SU-DHL-6 (cell line): ENCODE results near the gene POFUT2.

Source experiments
- H2AFZ ChIP-seq: fragments of 200-600 bp; sonication (generic); 2 replicates; pipeline ENCODE4 v1.6.1; 2014; ENCODE audit warnings: low read depth, mild to moderate bottlenecking, moderate library complexity, mixed read lengths, antibody characterized with exemption, low read length; ENCODE audit not compliant: severe bottlenecking
- H3F3A ChIP-seq: fragments of 200-600 bp; shearing (Covaris generic); 2 replicates; pipeline ENCODE4 v1.6.0; 2016; ENCODE audit warnings: antibody characterized with exemption, mild to moderate bottlenecking; ENCODE audit not compliant: insufficient read depth
- H3K27ac ChIP-seq: fragments of 200-600 bp; sonication (generic); 2 replicates; pipeline ENCODE4 v1.5.1; 2016; ENCODE audit warnings: low read depth, mild to moderate bottlenecking, low read length, moderate library complexity, mixed read lengths
- H3K27me3 ChIP-seq: fragments of 200-600 bp; sonication (generic), shearing (Covaris generic); 2 replicates; pipeline ENCODE4 v1.6.0; 2014; ENCODE audit warnings: mild to moderate bottlenecking, low read length
- H3K36me3 ChIP-seq: fragments of 200-600 bp; sonication (generic); 2 replicates; pipeline ENCODE4 v1.6.1; 2014; ENCODE audit warnings: mild to moderate bottlenecking, low read length, mixed read lengths
- H3K4me2 ChIP-seq: fragments of 300-600, 200-600 bp; shearing (Covaris generic), sonication (generic); 2 replicates; pipeline ENCODE4 v1.6.0; 2014; ENCODE audit warnings: low read length, low read depth, mild to moderate bottlenecking; ENCODE audit not compliant: poor library complexity, severe bottlenecking
- H3K4me3 ChIP-seq: fragments of 200-600 bp; sonication (generic); 2 replicates; pipeline ENCODE4 v1.5.1; 2014; ENCODE audit warnings: antibody characterized with exemption, low read length, mild to moderate bottlenecking, mixed read lengths; ENCODE audit not compliant: insufficient read depth, poor library complexity, severe bottlenecking
- H3K79me2 ChIP-seq: fragments of 200-600 bp; sonication (generic); 2 replicates; pipeline ENCODE4 v1.6.1; 2014; ENCODE audit warnings: mild to moderate bottlenecking, low read length, moderate library complexity; ENCODE audit not compliant: insufficient read depth
- H3K9ac ChIP-seq: fragments of 200-600 bp; sonication (generic); 2 replicates; pipeline ENCODE4 v1.7.0; 2014; ENCODE audit warnings: mild to moderate bottlenecking, low read length
- H3K9me2 ChIP-seq: fragments of 200-600 bp; sonication (generic); replicated peaks from 2 replicates; pipeline ENCODE4 v1.6.1; 2014; ENCODE audit warnings: low read length; ENCODE audit not compliant: insufficient read depth
- H3K9me3 ChIP-seq: fragments of 200-600 bp; sonication (generic); 2 replicates; pipeline ENCODE4 v1.6.1; 2014; ENCODE audit warnings: low read length, mixed read lengths; ENCODE audit not compliant: insufficient read depth
- H4K20me1 ChIP-seq: fragments of 200-600 bp; sonication (generic); 2 replicates; pipeline ENCODE4 v1.6.1; 2014; ENCODE audit warnings: low read depth, mild to moderate bottlenecking, antibody characterized with exemption, low read length, moderate library complexity, mixed read lengths
- EZH2phosphoT487 ChIP-seq: fragments of 200-600 bp; sonication (generic), shearing (Covaris generic); conservative IDR thresholded peaks from 2 replicates; pipeline ENCODE4 v1.6.1; 2018; ENCODE audit warnings: mild to moderate bottlenecking, antibody characterized with exemption, low read length, moderate library complexity, mixed read lengths
- TF ChIP-seq, protein P1 (sequence below): fragments of 200-600 bp; sonication (generic); IDR thresholded peaks from one replicate; pipeline ENCODE4 v1.5.1; 2017; ENCODE audit warnings: antibody characterized with exemption, mild to moderate bottlenecking, low read length, moderate library complexity; ENCODE audit not compliant: insufficient read depth, poor library complexity, severe bottlenecking

POFUT2 gene

DNA sequence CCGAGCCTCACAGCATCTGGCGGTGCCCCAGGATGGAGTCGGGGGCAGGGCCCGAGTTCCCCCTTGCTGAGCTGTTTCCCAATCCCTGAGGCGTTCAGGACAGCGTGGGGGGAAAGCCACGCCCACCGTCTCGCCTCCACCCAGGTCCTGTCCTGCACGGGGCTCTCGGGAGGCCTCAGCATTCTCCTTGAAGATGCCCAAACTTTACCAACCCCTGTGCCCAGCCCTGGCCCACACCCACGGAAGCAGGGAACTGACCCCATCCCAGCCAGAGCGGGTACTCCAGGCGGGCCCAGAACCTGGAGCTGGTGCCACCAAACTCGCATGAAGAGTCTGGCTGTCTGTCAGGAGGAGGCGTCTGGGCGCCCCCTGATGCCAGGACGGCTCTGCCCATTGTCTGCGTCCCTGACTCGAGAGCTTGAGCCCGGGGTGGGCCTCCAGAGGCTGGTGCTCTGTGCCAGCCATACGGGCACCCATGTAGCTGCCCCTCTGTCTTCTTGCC is 35.3 kb upstream of the POFUT2 start:
- Histone ChIP-seq H3K9me2 (no peaks in the 10 kb centered on the region), H3F3A (no peaks in the 10 kb centered on the region), H4K20me1 (no peaks in the 10 kb centered on the region), H3K9ac (no peak overlapping the region), H3K4me2 (no peak overlapping the region), H3K4me3 (no peak overlapping the region), H3K27ac (no peak overlapping the region), H3K36me3 (no peaks in the 10 kb centered on the region), H3K27me3 (no peaks in the 10 kb centered on the region), H3K79me2 (no peaks in the 10 kb centered on the region), H2AFZ (no peak overlapping the region), H3K9me3 (no peaks in the 10 kb centered on the region)
- TF ChIP-seq EZH2phosphoT487: no peak
- TF ChIP-seq, protein P1, sequence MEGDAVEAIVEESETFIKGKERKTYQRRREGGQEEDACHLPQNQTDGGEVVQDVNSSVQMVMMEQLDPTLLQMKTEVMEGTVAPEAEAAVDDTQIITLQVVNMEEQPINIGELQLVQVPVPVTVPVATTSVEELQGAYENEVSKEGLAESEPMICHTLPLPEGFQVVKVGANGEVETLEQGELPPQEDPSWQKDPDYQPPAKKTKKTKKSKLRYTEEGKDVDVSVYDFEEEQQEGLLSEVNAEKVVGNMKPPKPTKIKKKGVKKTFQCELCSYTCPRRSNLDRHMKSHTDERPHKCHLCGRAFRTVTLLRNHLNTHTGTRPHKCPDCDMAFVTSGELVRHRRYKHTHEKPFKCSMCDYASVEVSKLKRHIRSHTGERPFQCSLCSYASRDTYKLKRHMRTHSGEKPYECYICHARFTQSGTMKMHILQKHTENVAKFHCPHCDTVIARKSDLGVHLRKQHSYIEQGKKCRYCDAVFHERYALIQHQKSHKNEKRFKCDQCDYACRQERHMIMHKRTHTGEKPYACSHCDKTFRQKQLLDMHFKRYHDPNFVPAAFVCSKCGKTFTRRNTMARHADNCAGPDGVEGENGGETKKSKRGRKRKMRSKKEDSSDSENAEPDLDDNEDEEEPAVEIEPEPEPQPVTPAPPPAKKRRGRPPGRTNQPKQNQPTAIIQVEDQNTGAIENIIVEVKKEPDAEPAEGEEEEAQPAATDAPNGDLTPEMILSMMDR: no peak

DNA sequence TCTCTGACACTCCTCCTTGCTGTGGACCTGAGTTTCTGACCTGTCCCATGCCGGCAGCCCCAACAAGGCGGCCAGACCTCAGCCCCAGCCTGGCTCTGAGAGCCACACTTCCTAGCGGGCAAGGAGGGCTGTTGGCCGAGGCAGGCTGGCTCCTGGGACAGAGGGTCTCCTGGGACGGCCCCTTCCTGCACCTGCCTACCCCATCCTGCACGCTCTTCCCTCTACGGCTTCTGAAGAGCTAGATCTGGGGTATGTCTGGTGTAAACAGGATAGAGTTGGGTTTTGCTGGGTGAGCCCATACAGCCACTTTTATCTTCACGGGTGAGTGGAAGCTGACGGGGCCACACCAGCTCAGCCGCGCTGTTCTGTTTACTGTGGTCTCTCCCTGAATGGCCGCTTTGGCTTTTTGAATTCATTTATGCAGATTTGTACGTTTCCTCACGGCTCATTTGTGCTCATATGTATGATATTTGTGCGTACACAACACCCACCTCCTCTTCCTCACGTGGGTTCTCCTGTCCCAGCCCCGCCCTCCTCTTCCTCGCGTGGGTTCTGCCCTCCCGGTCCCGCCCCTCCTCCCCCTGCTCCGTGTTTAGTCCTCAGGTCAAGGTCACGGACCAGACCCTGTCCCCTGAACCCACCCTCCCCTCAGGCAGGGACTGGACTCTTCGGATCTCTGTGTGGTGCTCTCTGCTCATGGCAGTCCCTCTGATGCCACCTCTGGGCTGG is 34.7 kb upstream of the POFUT2 start:
- Histone ChIP-seq H3K36me3 (no peaks in the 10 kb centered on the region), H3K9me3 (no peaks in the 10 kb centered on the region), H3K79me2 (no peaks in the 10 kb centered on the region), H3K9me2 (no peaks in the 10 kb centered on the region), H3K9ac (no peak overlapping the region), H3K27me3 (no peaks in the 10 kb centered on the region), H2AFZ (no peak overlapping the region), H4K20me1 (no peaks in the 10 kb centered on the region), H3K27ac (no peak overlapping the region), H3F3A (no peaks in the 10 kb centered on the region), H3K4me3 (no peak overlapping the region), H3K4me2 (no peak overlapping the region)
- TF ChIP-seq, protein P1: no peak
- no peak for TF ChIP-seq EZH2phosphoT487

- no peaks in the 10 kb centered on the region for H3K36me3 ChIP-seq
- no peak overlapping the region for H3K4me3 ChIP-seq
- no peaks in the 10 kb centered on the region for H3F3A ChIP-seq
- no peaks in the 10 kb centered on the region for H3K27me3 ChIP-seq
- H3K27ac ChIP-seq: no peak overlapping the region
- no peak overlapping the region for H2AFZ ChIP-seq
- no peak for TF ChIP-seq EZH2phosphoT487
- TF ChIP-seq, protein P1: no peak
- H3K4me2 ChIP-seq: no peak overlapping the region
- H3K9me3 ChIP-seq: no peaks in the 10 kb centered on the region
- no peak overlapping the region for H3K9ac ChIP-seq
- no peaks in the 10 kb centered on the region for H3K9me2 ChIP-seq
- no peaks in the 10 kb centered on the region for H4K20me1 ChIP-seq
- H3K79me2 ChIP-seq: no peaks in the 10 kb centered on the region
These were observed 32.7 kb upstream of the POFUT2 start for GRCh38 chr21:45320261-45321025.
